Calu3 (cell line): ENCODE data around the gene C12orf43. TPM values are rescaled to one million over a fixed set of nuclear protein-coding genes. Genes with fewer than 3 reads are reported as not detected.

Experiments
- BruUV-seq: library from RNA; stranded (reverse); fragments of 400-500 nt; replicated peaks from 2 replicates; lab custom pipeline; 2021; lab: Mats Ljungman, UMichigan
- CTCF ChIA-PET: fragments of 300-600 bp; sonication (Branson Sonifier 250); formaldehyde crosslinking; loops from one replicate; lab custom pipeline; 2022; ENCODE audit warnings: antibody characterized with exemption; lab: Charles Lee
- DNase-seq: peaks from one replicate; pipeline ENCODE4 v3.0.0; 2022
- H3K27ac Mint-ChIP-seq: one replicate; pipeline ENCODE4 v1.8.0; 2022; ENCODE audit warnings: mixed read lengths; ENCODE audit not compliant: unreplicated experiment
- H3K27me3 Mint-ChIP-seq: one replicate; pipeline ENCODE4 v1.8.0; 2022; ENCODE audit warnings: mixed read lengths; ENCODE audit not compliant: unreplicated experiment
- H3K36me3 Mint-ChIP-seq: one replicate; pipeline ENCODE4 v1.8.0; 2022; ENCODE audit warnings: mild to moderate bottlenecking, moderate library complexity, mixed read lengths; ENCODE audit not compliant: insufficient read depth, unreplicated experiment
- H3K4me1 Mint-ChIP-seq: one replicate; pipeline ENCODE4 v1.8.0; 2022; ENCODE audit warnings: mild to moderate bottlenecking, low read depth, mixed read lengths; ENCODE audit not compliant: unreplicated experiment
- H3K4me3 Mint-ChIP-seq: one replicate; pipeline ENCODE4 v1.8.0; 2022; ENCODE audit warnings: mild to moderate bottlenecking, low read depth, moderate library complexity, mixed read lengths; ENCODE audit not compliant: unreplicated experiment
- H3K9me3 Mint-ChIP-seq: one replicate; pipeline ENCODE4 v1.8.0; 2022; ENCODE audit warnings: low read depth, mixed read lengths; ENCODE audit not compliant: unreplicated experiment
- intact Hi-C: fragments of 100-400 bp; cut with micrococcal nuclease; formaldehyde crosslinking; loops from one replicate; pipeline ENCODE4 v1.10.0; 2022; ENCODE audit not compliant: unreplicated experiment
- total RNA-seq: library from RNA; stranded (reverse); gene quantifications from 2 replicates; pipeline ENCODE4 v1.2.3, GENCODE V29; 2022
- TF ChIP-seq, protein P1 (sequence below): fragments of 200-600 bp; IDR thresholded peaks from one replicate; pipeline ENCODE4 v1.8.0; 2022; ENCODE audit warnings: antibody characterized with exemption; ENCODE audit not compliant: unreplicated experiment

Gene C12orf43
- total RNA-seq, 1 experiment from 2014 or later, result 26.2 TPM

GRCh38 chr12:120971299-120972180 lies 44.7 kb downstream of the C12orf43 start:
- no peak for DNase-seq
- Mint-ChIP-seq H3K27me3 (no peaks in the 10 kb centered on the region), H3K9me3 (no peaks in the 10 kb centered on the region), H3K4me3 (no peak overlapping the region), H3K4me1 (peaks cover 19% of the 10 kb centered on the region), H3K27ac (peak overlapping the region; percentile 27), H3K36me3 (peaks cover 89% of the 10 kb centered on the region)
- intact Hi-C loops, result loop anchor here (5.0 to 10.0 kb wide), 2 partner anchors 36 to 387 kb away; partner anchors contain the start of gene POP5
- BruUV-seq, result no TSS peak
- CTCF ChIA-PET, result interaction anchor here (0.6 to 2.1 kb wide), 18 partner anchors 8 to 443 kb away, joined by 3 to 19 read pairs (median 4); partner anchors contain the start of gene POP5
- TF ChIP-seq, protein P1, sequence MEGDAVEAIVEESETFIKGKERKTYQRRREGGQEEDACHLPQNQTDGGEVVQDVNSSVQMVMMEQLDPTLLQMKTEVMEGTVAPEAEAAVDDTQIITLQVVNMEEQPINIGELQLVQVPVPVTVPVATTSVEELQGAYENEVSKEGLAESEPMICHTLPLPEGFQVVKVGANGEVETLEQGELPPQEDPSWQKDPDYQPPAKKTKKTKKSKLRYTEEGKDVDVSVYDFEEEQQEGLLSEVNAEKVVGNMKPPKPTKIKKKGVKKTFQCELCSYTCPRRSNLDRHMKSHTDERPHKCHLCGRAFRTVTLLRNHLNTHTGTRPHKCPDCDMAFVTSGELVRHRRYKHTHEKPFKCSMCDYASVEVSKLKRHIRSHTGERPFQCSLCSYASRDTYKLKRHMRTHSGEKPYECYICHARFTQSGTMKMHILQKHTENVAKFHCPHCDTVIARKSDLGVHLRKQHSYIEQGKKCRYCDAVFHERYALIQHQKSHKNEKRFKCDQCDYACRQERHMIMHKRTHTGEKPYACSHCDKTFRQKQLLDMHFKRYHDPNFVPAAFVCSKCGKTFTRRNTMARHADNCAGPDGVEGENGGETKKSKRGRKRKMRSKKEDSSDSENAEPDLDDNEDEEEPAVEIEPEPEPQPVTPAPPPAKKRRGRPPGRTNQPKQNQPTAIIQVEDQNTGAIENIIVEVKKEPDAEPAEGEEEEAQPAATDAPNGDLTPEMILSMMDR, result peak; percentile 38

GRCh38 chr12:120970310-120970709 lies 46.0 kb downstream of the C12orf43 start:
- BruUV-seq, result no TSS peak
- Mint-ChIP-seq H3K36me3 (peaks cover 89% of the 10 kb centered on the region), H3K27me3 (no peaks in the 10 kb centered on the region)

GRCh38 chr12:120965534-120966091 lies 50.7 kb downstream of the C12orf43 start:
- CTCF ChIA-PET, result interaction anchor here (0.7 to 1.0 kb wide), 4 partner anchors 13 to 384 kb away, joined by 3 read pairs; partner anchors contain the start of genes HNF1A and POP5
- H3K4me1 Mint-ChIP-seq, result peaks cover 41% of the 10 kb centered on the region
- no peaks in the 10 kb centered on the region for H3K27me3 Mint-ChIP-seq
- intact Hi-C loops, result no loop called here
- peak overlapping the region; percentile 98 for H3K27ac Mint-ChIP-seq
- TF ChIP-seq, protein P1, result no peak
- H3K9me3 Mint-ChIP-seq, result no peaks in the 10 kb centered on the region
- peaks cover 92% of the 10 kb centered on the region for H3K36me3 Mint-ChIP-seq
- H3K4me3 Mint-ChIP-seq, result peak overlapping the region; percentile 58
- TSS peak; percentile 1 for BruUV-seq
- peak; percentile 62 for DNase-seq

More at GRCh38 chr12:120970310-120970709, 46.0 kb downstream of the C12orf43 start:
- intact Hi-C loops, result loop anchor here (5.0 to 10.0 kb wide), 2 partner anchors 37 to 386 kb away; partner anchors contain the start of gene POP5
- no peak overlapping the region for H3K27ac Mint-ChIP-seq
- CTCF ChIA-PET, result no interaction called here
- DNase-seq, result no peak
- no peak overlapping the region for H3K4me3 Mint-ChIP-seq
- no peaks in the 10 kb centered on the region for H3K9me3 Mint-ChIP-seq
- peaks cover 29% of the 10 kb centered on the region for H3K4me1 Mint-ChIP-seq
- TF ChIP-seq, protein P1, result no peak

GRCh38 chr12:120964298-120964697 lies 52.0 kb downstream of the C12orf43 start:
- Mint-ChIP-seq H3K27me3 (no peaks in the 10 kb centered on the region), H3K4me1 (peaks cover 55% of the 10 kb centered on the region), H3K27ac (peak overlapping the region; percentile 98), H3K9me3 (no peaks in the 10 kb centered on the region), H3K36me3 (peaks cover 92% of the 10 kb centered on the region), H3K4me3 (no peak overlapping the region)
- intact Hi-C loops, result loop anchor here (5.0 kb wide), 1 partner anchor 107 kb away; no protein-coding TSS in a partner anchor
- DNase-seq, result no peak
- TF ChIP-seq, protein P1, result no peak
- CTCF ChIA-PET, result interaction anchor here (1.2 kb wide), 1 partner anchor 7 kb away, joined by 4 read pairs; no protein-coding TSS in a partner anchor
- no TSS peak for BruUV-seq
